Measurements from ENCODE around the gene RFPL4A.
"Not testable (repeated sequence)": the region's sequence is repeated elsewhere in the genome, so short reads cannot be mapped to it uniquely, and the experiment has no call there.

RFPL4A gene

DNA sequence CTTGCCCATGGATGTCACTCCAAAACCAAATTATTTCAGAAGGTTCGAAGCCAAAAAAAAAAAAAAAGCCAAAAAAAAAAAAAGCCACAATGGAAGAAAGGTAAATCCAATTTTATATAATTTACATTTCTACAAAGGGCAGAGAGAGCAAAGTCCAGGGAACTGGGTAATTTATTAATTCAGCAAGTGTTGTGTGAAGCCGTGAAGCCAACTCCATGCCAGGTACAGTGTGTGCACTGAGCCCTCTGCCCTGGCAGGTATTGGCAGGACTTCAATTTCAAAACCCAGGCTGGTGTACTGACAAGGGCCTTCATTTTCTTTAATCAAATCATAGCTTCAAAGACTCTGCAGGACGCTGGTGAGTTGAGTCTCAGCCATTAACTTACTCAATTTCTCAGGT lies 5.5 kb upstream of the RFPL4A start:
- no peak for TF ChIP-seq TCF12 (IDR thresholded peaks at IDR 0.05; ENCODE audit: low read depth)
- TF ChIP-seq RAD21 (IDR thresholded peaks at IDR 0.05; ENCODE audit: low read depth): no peak
- TF ChIP-seq ZBTB7A (IDR thresholded peaks at IDR 0.05; ENCODE audit: low read depth): no peak
- TF ChIP-seq YY1 (IDR thresholded peaks at IDR 0.05; ENCODE audit: low read depth): no peak
- TF ChIP-seq, protein P1, sequence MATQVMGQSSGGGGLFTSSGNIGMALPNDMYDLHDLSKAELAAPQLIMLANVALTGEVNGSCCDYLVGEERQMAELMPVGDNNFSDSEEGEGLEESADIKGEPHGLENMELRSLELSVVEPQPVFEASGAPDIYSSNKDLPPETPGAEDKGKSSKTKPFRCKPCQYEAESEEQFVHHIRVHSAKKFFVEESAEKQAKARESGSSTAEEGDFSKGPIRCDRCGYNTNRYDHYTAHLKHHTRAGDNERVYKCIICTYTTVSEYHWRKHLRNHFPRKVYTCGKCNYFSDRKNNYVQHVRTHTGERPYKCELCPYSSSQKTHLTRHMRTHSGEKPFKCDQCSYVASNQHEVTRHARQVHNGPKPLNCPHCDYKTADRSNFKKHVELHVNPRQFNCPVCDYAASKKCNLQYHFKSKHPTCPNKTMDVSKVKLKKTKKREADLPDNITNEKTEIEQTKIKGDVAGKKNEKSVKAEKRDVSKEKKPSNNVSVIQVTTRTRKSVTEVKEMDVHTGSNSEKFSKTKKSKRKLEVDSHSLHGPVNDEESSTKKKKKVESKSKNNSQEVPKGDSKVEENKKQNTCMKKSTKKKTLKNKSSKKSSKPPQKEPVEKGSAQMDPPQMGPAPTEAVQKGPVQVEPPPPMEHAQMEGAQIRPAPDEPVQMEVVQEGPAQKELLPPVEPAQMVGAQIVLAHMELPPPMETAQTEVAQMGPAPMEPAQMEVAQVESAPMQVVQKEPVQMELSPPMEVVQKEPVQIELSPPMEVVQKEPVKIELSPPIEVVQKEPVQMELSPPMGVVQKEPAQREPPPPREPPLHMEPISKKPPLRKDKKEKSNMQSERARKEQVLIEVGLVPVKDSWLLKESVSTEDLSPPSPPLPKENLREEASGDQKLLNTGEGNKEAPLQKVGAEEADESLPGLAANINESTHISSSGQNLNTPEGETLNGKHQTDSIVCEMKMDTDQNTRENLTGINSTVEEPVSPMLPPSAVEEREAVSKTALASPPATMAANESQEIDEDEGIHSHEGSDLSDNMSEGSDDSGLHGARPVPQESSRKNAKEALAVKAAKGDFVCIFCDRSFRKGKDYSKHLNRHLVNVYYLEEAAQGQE (IDR thresholded peaks at IDR 0.05; ENCODE audit: low read depth): no peak
- no peak for TF ChIP-seq NFIC (IDR thresholded peaks at IDR 0.05)
- TF ChIP-seq EGR1 (IDR thresholded peaks at IDR 0.05): no peak

DNA sequence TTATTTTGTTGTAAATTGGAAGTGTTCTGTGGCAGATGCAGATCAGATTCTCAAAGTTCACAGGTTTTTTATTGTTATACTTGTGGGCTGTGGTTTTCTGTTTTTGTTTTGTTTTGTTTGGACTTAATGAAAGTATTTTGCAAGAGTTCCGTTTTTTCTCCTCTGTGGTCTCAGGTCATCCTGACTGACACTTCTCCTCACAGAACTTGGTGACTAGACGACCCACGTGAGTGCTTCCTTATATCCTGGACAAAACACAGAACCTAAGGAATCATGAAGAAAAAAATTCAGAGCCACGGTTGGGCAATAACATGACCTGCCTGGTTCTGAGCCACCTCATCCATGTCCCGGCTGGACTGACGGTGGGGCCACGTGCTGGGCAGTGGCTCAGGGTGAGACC lies 7.6 kb downstream of the RFPL4A start:
- TF ChIP-seq TEAD4 (IDR thresholded peaks at IDR 0.05): no peak

DNA sequence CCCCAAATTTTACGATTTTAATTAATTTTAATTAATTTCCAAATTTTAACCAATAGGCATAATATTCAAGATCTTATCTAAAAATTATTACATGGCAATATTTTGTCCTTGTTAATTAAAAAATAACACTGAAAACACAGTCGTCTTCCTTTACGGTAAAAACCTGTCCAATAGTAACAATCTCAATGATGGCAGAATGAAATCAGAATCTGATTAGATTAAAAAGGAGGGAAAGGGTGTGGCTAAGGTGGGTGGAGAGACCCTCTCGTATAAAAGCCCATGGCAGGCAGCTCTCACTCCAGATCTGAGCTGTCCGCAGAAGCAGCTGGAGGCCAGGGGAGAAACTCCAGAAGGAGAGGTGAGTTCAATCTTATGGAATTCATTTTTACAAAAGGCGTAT lies 9.9 kb downstream of the RFPL4A start, which contains the start of gene RFPL4AL1:
Gene RFPL4AL1, plus strand, starts transcription at position 301 of the 400 bp plus-strand sequence. CDS start 2,687 bp downstream, outside the sequence.
- not testable (repeated sequence) for TF ChIP-seq CEBPB (IDR thresholded peaks at IDR 0.05); EP300 (IDR thresholded peaks at IDR 0.05; ENCODE audit: borderline replicate concordance); TCF12 (IDR thresholded peaks at IDR 0.05; ENCODE audit: low read depth)

DNA sequence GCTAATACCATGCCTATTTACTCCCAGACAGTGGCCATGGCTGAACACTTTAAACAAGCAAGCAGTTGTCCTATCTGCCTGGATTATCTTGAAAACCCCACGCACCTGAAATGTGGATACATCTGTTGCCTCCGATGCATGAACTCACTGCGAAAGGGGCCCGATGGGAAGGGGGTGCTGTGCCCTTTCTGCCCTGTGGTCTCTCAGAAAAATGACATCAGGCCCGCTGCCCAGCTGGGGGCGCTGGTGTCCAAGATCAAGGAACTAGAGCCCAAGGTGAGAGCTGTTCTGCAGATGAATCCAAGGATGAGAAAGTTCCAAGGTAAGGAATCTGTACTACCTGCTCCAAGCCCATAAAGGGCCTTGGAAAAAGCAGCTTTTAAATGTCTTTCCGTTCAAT lies 18.6 kb downstream of the RFPL4A start:
- TF ChIP-seq, protein P1 (IDR thresholded peaks at IDR 0.05; ENCODE audit: low read depth): no peak
- TF ChIP-seq CREB1 (IDR thresholded peaks at IDR 0.05; ENCODE audit: low read depth) (no peak), RAD21 (IDR thresholded peaks at IDR 0.05; ENCODE audit: low read depth) (peak; percentile 44), EGR1 (IDR thresholded peaks at IDR 0.05) (no peak), ZBTB7A (IDR thresholded peaks at IDR 0.05; ENCODE audit: low read depth) (no peak), TCF12 (IDR thresholded peaks at IDR 0.05; ENCODE audit: low read depth) (no peak)
- TF ChIP-seq, protein P2, sequence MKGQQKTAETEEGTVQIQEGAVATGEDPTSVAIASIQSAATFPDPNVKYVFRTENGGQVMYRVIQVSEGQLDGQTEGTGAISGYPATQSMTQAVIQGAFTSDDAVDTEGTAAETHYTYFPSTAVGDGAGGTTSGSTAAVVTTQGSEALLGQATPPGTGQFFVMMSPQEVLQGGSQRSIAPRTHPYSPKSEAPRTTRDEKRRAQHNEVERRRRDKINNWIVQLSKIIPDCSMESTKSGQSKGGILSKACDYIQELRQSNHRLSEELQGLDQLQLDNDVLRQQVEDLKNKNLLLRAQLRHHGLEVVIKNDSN (IDR thresholded peaks at IDR 0.05): no peak

DNA sequence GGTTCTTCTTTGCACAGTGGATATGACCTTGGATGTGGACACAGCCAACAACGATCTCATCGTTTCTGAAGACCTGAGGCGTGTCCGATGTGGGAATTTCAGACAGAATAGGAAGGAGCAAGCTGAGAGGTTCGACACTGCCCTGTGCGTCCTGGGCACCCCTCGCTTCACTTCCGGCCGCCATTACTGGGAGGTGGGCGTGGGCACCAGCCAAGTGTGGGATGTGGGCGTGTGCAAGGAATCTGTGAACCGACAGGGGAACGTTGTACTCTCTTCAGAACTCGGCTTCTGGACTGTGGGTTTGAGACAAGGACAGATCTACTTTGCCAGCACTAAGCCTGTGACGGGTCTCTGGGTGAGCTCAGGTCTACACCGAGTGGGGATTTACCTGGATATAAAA lies 19.4 kb downstream of the RFPL4A start:
- TF ChIP-seq TEAD4 (IDR thresholded peaks at IDR 0.05): no peak
- no peak for TF ChIP-seq FOXM1 (IDR thresholded peaks at IDR 0.05; ENCODE audit: borderline replicate concordance, low read depth)
- TF ChIP-seq EP300 (IDR thresholded peaks at IDR 0.05; ENCODE audit: borderline replicate concordance): no peak
- TF ChIP-seq, protein P1 (IDR thresholded peaks at IDR 0.05; ENCODE audit: low read depth): no peak
- TF ChIP-seq YY1 (IDR thresholded peaks at IDR 0.05; ENCODE audit: low read depth): no peak
- no peak for TF ChIP-seq NFIC (IDR thresholded peaks at IDR 0.05)
- TF ChIP-seq RAD21 (IDR thresholded peaks at IDR 0.05; ENCODE audit: low read depth): no peak
- TF ChIP-seq TCF12 (IDR thresholded peaks at IDR 0.05; ENCODE audit: low read depth): no peak
- no peak for TF ChIP-seq ZBTB7A (IDR thresholded peaks at IDR 0.05; ENCODE audit: low read depth)

DNA sequence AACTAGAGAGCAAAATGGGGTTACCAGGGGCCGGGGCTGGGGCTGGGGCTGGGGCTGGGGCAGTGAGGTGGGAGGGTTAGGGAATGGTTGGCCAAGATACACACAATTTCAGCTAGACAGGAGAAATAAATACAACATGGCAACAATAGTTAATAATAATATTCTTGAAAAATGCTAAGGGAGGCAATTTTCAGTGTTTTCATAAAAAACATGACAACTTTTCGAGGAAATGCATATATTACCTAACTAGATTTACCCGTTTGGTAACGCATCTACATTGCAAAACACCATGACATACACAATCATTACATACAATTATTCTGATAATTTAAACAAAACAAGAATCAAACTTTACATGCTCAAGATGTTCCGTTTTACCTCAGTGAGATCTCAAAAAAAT lies 22.2 kb downstream of the RFPL4A start:
- no peak for TF ChIP-seq YY1 (IDR thresholded peaks at IDR 0.05; ENCODE audit: low read depth)
- no peak for TF ChIP-seq CEBPB (IDR thresholded peaks at IDR 0.05)
- TF ChIP-seq, protein P2 (IDR thresholded peaks at IDR 0.05): no peak
- no peak for TF ChIP-seq FOXM1 (IDR thresholded peaks at IDR 0.05; ENCODE audit: borderline replicate concordance, low read depth)
- no peak for TF ChIP-seq EGR1 (IDR thresholded peaks at IDR 0.05)
- no peak for TF ChIP-seq TEAD4 (IDR thresholded peaks at IDR 0.05)
- TF ChIP-seq, protein P1 (IDR thresholded peaks at IDR 0.05; ENCODE audit: low read depth): no peak
- no peak for TF ChIP-seq ZBTB7A (IDR thresholded peaks at IDR 0.05; ENCODE audit: low read depth)
- TF ChIP-seq, protein P3, sequence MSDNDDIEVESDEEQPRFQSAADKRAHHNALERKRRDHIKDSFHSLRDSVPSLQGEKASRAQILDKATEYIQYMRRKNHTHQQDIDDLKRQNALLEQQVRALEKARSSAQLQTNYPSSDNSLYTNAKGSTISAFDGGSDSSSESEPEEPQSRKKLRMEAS (IDR thresholded peaks at IDR 0.05): no peak
- no peak for TF ChIP-seq EP300 (IDR thresholded peaks at IDR 0.05; ENCODE audit: borderline replicate concordance)
- no peak for TF ChIP-seq NFIC (IDR thresholded peaks at IDR 0.05)
- no peak for TF ChIP-seq RAD21 (IDR thresholded peaks at IDR 0.05; ENCODE audit: low read depth)
- TF ChIP-seq TCF12 (IDR thresholded peaks at IDR 0.05; ENCODE audit: low read depth): no peak
- no peak for TF ChIP-seq TAF1 (IDR thresholded peaks at IDR 0.05; ENCODE audit: low read depth)
- no peak for TF ChIP-seq CREB1 (IDR thresholded peaks at IDR 0.05; ENCODE audit: low read depth)
